BJ (cell line): ENCODE measurements around the gene TMEM178B. TPM values are rescaled to one million over a fixed set of nuclear protein-coding genes. Genes with fewer than 3 reads are reported as not detected.

Source experiments
- CTCF ChIA-PET: fragments of 350-600 bp; formaldehyde crosslinking; extraction: SDS; loops from one replicate; lab custom pipeline; 2021; ENCODE audit warnings: antibody characterized with exemption, inconsistent platforms; lab: Yijun Ruan, JAX
- POLR2A ChIA-PET: fragments of 300-600 bp; sonication (Branson Sonifier 250); formaldehyde crosslinking; extraction: SDS; loops from one replicate; lab custom pipeline; 2021; ENCODE audit warnings: antibody characterized with exemption; lab: Charles Lee
- DNase-seq: peaks from one replicate; pipeline ENCODE4 v3.0.0-alpha.2; 2011; ENCODE audit warnings: low read depth
- H3K27me3 ChIP-seq: 2 replicates; pipeline ENCODE4 v1.6.0; 2011; ENCODE audit warnings: low read length; ENCODE audit not compliant: control insufficient read depth, insufficient read depth
- H3K36me3 ChIP-seq: 2 replicates; pipeline ENCODE4 v1.5.1; 2011; ENCODE audit warnings: low read length; ENCODE audit not compliant: control insufficient read depth, insufficient read depth
- H3K4me3 ChIP-seq: 2 replicates; pipeline ENCODE4 v1.5.1; 2011; ENCODE audit warnings: low read depth, mild to moderate bottlenecking, control low read depth, low read length
- CTCF ChIP-seq: IDR thresholded peaks from 2 replicates; pipeline ENCODE4 v1.5.1; 2011; ENCODE audit warnings: low read depth, mild to moderate bottlenecking, control low read depth, inconsistent platforms, low read length, moderate library complexity; ENCODE audit not compliant: insufficient read depth
- polyA plus RNA-seq: library from polyadenylated mRNA; depleted of rRNA; stranded (reverse); fragments of >200 nt; gene quantifications from 2 replicates; pipeline ENCODE4 v1.2.3, GENCODE V29; 2011

The TMEM178B gene
- polyA plus RNA-seq, 1 experiment = 0.43 TPM

GRCh38 chr7:141119187-141119586, 45.3 kb downstream of the TMEM178B start:
- no peaks in the 10 kb centered on the region for H3K36me3 ChIP-seq
- H3K4me3 ChIP-seq = no peak overlapping the region
- TF ChIP-seq CTCF = no peak
- ChIA-PET CTCF (no interaction called here), POLR2A (no interaction called here)
- no peak for DNase-seq
- no peaks in the 10 kb centered on the region for H3K27me3 ChIP-seq

GRCh38 chr7:141122736-141123135, 48.9 kb downstream of the TMEM178B start:
- no peak for DNase-seq
- Histone ChIP-seq H3K27me3 (no peaks in the 10 kb centered on the region), H3K4me3 (no peak overlapping the region), H3K36me3 (no peaks in the 10 kb centered on the region)
- no peak for TF ChIP-seq CTCF
- POLR2A ChIA-PET = no interaction called here
- CTCF ChIA-PET = no interaction called here

GRCh38 chr7:141123522-141123921, 49.7 kb downstream of the TMEM178B start:
- no peak for TF ChIP-seq CTCF
- Histone ChIP-seq H3K4me3 (no peak overlapping the region), H3K36me3 (no peaks in the 10 kb centered on the region), H3K27me3 (no peaks in the 10 kb centered on the region)
- POLR2A ChIA-PET = no interaction called here
- CTCF ChIA-PET = no interaction called here
- DNase-seq = no peak

- ChIA-PET POLR2A (no interaction called here), CTCF (no interaction called here)
- Histone ChIP-seq H3K36me3 (no peaks in the 10 kb centered on the region), H3K27me3 (no peaks in the 10 kb centered on the region), H3K4me3 (no peak overlapping the region)
- no peak for DNase-seq
- TF ChIP-seq CTCF = no peak
Observed at GRCh38 chr7:141126107-141126506, 52.2 kb downstream of the TMEM178B start.

GRCh38 chr7:141128506-141128905, 54.6 kb downstream of the TMEM178B start:
- no peak for TF ChIP-seq CTCF
- no peak for DNase-seq
- no peak overlapping the region for H3K4me3 ChIP-seq
- POLR2A ChIA-PET = no interaction called here
- H3K36me3 ChIP-seq = no peaks in the 10 kb centered on the region
- CTCF ChIA-PET = no interaction called here
- H3K27me3 ChIP-seq = no peaks in the 10 kb centered on the region
